ENCODE data around the gene NANOS2. TPM values are rescaled to one million over a fixed set of nuclear protein-coding genes. Genes with fewer than 3 reads are reported as not detected.
"Not testable (repeated sequence)": the region's sequence is repeated elsewhere in the genome, so short reads cannot be mapped to it uniquely, and the experiment has no call there.

Gene NANOS2
- total RNA-seq, 2 experiments from 2014 or later: not detected

DNA sequence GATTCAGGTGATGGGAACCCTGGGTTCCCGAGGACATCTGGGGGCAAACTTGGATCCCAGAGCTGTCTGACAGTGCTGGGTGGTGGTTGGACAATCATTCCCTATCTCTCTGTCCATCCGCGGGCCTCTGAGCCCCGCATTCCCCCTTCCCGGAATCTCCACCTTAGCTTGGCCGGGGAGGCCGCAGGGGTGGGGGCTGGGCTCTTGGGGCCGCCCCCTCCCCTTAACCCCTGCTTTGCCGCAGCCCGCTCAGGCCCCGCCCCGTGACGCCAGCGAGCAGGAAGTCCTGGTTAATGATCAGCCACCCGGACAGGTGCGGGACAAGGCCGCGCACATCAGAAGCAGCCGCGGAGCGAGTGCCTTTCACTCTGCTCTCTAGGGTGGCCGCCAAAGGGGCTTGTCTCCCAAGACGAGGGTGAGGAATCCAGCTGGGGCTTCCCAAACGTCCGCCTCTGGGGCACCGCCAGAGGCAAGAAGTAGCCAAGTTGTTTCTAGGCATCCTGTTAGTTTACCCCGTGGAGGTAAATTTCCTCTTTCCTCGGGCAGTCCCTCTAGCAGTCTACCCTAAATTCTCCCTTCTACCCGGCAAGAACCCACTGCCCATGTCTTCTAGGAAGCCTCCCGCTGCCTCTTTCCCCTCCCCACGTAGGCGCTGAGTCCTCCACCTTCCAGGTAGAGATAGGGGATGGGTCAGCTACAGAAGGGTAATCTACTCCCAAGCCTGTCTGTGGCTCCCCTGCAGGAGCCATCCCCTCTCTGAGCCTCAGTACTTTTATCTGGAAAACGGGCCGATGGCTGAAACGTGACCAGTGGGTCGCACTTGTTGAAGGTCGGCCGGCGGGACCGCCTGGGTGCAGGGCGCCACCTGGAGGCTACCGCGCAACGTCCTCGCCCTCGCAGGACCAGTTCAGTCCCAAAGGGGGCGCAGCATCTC is 31.7 kb downstream of the NANOS2 start:
- ChIA-PET POLR2A (interaction anchor here (0.6 to 0.9 kb wide), 2 partner anchors 18 to 114 kb away, joined by 3 to 17 read pairs; partner anchors contain the start of gene SIX5), CTCF (interaction anchor here (0.5 to 5.2 kb wide), 13 partner anchors 10 to 512 kb away, joined by 3 to 65 read pairs (median 3); partner anchors contain the start of genes FOXA3, QPCTL and SYMPK)

DNA sequence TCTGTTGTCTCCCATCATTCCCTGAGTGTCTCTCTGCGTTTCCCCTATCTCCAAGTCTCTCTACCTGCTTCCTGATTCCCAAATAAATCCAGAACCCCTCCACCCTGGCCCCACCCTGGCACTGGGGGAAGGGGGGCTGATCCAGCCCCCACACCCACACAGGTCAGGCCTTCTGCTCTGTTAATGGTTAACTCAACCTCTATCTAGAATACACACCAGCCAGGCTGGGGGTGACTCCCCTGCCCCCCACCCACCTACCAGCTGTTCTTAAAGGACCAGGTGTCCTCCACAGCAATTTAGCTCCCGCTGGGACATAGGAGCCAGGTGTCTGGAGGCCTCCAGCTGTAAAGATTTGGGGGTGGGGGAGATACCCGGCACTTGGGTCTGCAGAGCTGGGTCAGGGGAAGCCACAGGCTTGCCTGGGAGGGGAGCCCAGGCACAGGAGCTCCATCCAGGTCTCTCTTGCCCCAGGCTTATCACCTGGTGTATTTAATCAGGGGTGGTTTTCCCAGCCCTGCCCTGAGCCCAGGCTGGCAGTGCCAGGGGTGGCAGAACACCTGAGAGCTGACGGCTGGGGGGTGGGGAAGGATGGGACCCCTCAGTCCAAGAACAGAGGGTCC is 32.6 kb downstream of the NANOS2 start:
- POLR2A ChIA-PET: interaction anchor here (0.6 to 0.9 kb wide), 2 partner anchors 17 to 113 kb away, joined by 3 to 17 read pairs; partner anchors contain the start of gene SIX5
- CTCF ChIA-PET: interaction anchor here (0.6 to 5.2 kb wide), 6 partner anchors 17 to 192 kb away, joined by 3 to 65 read pairs (median 4); partner anchors contain the start of genes FOXA3, QPCTL and SYMPK

DNA sequence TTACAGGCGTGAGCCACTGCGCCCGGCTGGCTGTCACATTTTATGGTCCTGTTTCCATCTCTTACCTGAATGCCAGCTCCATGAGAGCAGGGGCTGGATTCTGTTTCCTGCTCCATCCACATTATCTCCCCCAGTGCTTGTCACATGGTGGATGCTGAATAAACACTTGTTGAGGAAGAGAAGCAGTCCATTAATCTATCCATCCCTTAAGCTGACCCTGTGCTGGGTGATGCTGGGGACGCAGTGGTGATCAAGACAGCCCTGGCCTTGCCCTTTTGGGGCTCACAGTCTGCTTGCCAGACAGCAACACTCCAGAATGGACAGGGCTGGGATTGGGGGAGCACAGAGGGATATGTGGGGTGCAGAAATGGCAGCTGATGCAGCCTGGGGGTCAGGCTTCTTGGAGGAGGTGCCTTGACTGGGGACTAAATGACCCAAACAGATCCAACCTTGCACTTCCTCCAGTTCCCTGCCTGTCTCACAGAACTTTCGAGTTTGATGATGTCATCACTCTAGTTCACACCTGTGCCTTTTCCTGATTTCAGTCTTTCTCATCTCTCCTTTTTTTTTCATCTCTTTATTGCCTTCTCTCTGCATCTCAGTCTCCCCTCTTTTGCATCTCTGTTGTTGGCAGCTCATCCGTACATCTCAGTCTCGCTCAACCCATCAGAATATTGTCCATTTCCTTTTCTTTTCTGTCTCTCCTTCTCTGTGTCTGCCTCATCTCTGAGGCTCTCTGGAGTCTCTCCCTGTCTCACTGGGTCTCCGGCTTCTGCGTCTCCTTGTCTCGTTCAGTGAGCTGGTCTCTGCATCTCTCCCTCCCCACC is 33.3 kb downstream of the NANOS2 start:
- ChIA-PET CTCF (interaction anchor here (0.6 to 5.2 kb wide), 4 partner anchors 16 to 191 kb away, joined by 3 to 65 read pairs (median 12); partner anchors contain the start of genes FOXA3 and SYMPK), POLR2A (interaction anchor here (0.7 kb wide), 1 partner anchor 44 kb away, joined by 11 read pairs; no protein-coding TSS in a partner anchor)

DNA sequence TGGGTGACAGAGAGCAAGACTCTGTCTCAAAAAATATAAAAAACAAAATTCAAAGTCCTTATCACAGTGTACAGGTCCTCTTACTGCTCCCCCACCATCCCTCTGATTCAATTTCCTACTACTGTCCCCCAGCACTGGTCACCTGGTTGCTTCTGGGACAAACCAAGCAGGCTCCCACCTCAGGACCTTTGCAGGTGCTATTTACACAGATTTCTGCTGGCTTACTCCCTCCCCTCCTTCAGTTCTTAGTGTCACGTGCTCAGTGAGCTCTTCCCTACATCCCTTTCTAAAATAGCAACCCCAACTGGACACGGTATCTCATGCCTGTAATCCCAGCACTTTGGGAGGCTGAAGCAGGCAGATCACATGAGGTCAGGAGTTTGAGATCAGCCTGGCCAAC is 34.6 kb downstream of the NANOS2 start:
- CTCF ChIA-PET: interaction anchor here (0.6 to 5.2 kb wide), 3 partner anchors 12 to 446 kb away, joined by 4 to 65 read pairs (median 4); partner anchors contain the start of genes FOXA3 and SYMPK
- POLR2A ChIA-PET: no interaction called here

DNA sequence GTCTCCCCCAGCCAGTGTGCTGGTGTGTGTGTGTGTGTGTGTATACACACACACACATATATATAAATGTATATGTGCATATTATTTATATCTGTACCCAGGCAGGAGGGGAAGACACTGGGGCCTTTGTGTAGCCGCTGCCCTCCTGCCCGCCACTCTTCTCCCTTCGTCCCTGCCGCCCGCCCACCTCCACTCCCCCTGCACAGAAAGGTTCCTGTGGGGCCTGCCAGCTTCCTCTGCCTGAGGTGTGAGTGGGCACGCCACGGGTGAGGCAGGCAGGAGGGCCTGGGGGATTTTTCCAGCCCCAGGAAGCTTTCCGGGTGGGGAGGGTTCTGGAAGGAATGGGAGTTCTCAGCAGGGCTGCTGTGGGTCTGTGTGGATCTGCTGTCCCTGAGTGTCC is 35.5 kb downstream of the NANOS2 start:
- ChIA-PET POLR2A (no interaction called here), CTCF (interaction anchor here (5.2 kb wide), 1 partner anchor 14 kb away, joined by 65 read pairs; the partner anchor contains the start of genes FOXA3 and SYMPK)

DNA sequence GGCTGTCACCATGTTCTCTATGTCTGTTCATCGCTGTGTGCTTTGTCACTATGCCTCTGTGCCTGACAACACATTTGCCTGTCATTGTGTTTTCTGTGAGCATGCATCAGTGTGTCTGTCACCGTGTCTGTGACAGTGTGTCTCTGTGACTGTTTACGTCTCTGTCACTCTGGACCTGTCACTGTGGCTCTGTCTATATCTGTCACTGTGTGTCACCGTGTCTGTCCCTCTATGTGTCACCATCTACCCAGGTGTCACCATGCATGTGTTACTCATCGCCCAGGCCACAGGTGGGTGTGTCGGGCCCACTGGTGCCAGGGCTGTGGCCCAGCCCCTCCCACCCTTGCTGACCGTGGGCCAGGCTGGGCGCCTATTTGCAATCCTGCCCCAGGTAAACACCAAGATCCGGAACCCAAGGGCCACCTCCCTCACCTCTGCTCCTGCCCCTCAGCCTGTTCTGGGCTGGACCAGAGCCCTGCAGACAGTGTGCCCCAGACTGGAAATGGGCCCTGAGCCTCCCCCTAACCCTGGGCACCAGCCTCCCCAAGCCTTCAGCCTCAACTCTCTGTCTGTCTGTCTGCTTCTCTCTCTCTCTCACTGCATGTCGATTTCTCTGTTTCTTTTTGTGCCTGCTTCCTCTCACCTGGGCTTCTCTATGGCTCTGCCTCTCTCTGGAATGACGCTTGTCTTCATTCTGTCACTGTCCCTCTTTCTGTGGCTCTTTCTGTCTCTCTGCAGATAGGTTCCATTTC is 36.4 kb downstream of the NANOS2 start:
- ChIA-PET CTCF (no interaction called here), POLR2A (no interaction called here)

DNA sequence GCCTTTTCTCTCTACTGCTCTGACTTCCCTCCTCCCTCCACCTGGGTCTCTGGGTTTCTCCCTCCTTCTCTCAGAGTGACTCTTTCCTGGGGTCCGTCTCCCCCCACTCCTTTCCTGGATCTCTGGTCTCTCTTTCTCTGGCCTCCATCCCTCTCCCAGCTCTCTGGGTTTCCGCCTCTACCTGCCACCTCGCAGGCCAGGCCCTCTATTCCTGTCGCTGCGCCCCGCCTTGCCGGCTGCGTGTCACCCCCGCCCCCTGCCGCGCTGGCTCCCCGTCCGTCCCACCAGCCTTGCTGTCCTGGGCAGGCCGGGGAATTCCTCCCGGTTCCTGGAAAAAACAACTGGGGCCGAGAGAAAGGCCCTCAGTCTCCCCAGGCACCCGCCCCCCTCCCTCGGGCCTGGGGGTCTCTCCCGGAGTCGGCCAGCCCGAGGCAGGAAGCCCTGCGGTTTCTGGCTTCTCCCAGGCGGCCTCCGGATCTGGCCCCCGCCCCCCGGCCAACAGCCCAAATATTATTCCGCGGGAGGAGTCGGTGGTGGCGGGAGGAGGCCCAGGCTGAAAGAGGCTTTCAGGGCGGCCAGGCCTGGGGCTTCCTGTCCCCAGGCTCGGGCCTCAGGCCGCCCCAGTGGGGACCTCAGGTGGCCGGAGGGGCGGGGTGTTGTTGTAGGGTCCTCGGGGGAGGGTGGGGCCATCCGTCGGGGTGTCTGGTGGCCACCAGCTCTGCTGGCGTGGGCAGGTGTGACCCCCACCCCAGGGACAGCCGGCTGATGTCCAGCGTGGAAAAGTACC is 38.0 kb downstream of the NANOS2 start:
- CTCF ChIA-PET: interaction anchor here (0.7 to 1.2 kb wide), 3 partner anchors 9 to 395 kb away, joined by 3 read pairs; no protein-coding TSS in a partner anchor

DNA sequence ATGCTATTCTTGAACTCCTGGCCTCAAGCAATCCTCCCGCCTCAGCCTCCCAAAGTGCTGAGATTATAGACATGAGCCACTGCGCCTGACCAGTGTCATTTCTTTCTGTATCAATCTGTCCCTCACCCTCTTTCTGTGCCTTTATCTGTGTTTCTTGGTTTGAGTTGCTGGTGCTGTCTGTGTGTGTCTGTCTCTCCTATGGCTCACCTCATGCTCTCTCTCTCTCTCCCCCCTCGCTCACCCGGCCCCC is 38.5 kb downstream of the NANOS2 start:
- CTCF ChIA-PET: interaction anchor here (0.7 to 1.2 kb wide), 3 partner anchors 9 to 396 kb away, joined by 3 read pairs; no protein-coding TSS in a partner anchor

More for the DNA sequence above, 38.0 kb downstream of the NANOS2 start:
- POLR2A ChIA-PET: interaction anchor here (0.8 kb wide), 1 partner anchor 10 kb away, joined by 4 read pairs; the partner anchor contains the start of gene IRF2BP1

DNA sequence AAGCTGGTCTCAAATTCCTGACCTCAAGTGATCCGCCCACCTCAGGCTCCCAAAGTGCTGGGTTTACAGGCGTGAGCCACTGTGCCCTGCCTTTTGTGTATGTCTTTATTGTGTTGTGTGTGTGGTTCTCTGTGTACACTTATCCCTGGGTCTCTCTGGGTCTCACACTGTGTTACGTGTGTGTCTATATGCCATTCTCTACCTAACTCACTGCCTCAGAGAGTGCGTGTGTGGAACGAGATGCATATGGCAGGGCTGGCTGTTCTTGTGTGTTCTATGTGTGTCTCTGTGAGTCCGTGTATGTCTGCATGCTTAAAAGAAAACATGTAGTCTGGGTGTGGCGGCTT is 40.0 kb downstream of the NANOS2 start:
- POLR2A ChIA-PET: no interaction called here
- CTCF ChIA-PET: no interaction called here

More for the DNA sequence above, 38.5 kb downstream of the NANOS2 start:
- POLR2A ChIA-PET: no interaction called here

DNA sequence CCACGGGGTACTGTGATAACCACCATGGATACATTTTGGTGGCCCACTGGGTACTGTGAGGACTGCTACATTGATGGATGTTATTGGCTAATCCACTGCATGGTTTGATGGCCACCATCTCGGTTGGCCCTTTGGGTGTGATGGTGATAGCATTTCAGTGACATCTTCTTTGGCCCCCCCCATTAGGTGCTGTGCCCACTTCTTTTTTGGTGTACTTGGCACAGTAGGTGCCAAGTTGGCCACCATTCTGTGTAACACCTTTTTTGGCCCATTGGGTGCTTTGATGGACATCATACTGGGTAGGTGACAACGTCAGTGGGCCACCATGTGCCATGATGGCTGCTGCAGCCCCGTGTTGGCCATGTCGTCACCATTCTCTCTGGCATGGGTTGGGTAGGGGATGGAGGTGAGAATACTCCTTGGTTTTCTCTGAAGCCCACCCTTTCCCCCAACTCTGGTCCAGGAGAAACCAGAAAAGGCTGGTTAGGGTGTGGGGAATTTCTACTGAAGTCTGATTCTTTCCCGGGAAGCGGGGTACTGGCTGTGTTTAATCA is 41.3 kb downstream of the NANOS2 start:
- ChIA-PET POLR2A (no interaction called here), CTCF (interaction anchor here (1.1 to 1.3 kb wide), 2 partner anchors 9 to 10 kb away, joined by 3 to 5 read pairs; no protein-coding TSS in a partner anchor)

DNA sequence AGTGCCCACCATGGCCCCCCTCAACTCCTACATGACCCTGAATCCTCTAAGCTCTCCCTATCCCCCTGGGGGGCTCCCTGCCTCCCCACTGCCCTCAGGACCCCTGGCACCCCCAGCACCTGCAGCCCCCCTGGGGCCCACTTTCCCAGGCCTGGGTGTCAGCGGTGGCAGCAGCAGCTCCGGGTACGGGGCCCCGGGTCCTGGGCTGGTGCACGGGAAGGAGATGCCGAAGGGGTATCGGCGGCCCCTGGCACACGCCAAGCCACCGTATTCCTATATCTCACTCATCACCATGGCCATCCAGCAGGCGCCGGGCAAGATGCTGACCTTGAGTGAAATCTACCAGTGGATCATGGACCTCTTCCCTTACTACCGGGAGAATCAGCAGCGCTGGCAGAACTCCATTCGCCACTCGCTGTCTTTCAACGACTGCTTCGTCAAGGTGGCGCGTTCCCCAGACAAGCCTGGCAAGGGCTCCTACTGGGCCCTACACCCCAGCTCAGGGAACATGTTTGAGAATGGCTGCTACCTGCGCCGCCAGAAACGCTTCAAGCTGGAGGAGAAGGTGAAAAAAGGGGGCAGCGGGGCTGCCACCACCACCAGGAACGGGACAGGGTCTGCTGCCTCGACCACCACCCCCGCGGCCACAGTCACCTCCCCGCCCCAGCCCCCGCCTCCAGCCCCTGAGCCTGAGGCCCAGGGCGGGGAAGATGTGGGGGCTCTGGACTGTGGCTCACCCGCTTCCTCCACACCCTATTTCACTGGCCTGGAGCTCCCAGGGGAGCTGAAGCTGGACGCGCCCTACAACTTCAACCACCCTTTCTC is 42.3 kb downstream of the NANOS2 start:
- POLR2A ChIA-PET: no interaction called here
- CTCF ChIA-PET: interaction anchor here (1.1 to 1.3 kb wide), 3 partner anchors 8 to 11 kb away, joined by 3 to 5 read pairs (median 3); no protein-coding TSS in a partner anchor

DNA sequence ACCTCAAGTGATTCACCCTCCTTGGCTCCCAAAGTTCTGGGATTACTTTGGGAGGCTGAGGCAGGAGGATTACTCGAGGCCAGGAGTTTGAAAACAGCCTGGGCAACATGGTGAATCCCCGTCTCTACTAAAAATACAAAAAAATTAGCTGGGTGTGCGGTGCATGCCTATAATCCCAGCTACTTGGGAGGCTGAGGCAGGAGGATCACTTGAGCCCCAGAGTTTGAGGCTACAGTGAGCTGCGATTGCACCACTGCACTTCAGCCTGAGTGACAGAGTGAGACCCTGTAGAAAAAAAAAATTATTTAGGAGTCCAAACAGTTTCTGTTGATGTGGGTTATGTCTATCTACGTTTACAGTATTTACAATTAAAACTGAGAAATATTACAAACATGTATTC is 43.8 kb downstream of the NANOS2 start:
- ChIA-PET CTCF (no interaction called here), POLR2A (no interaction called here)

DNA sequence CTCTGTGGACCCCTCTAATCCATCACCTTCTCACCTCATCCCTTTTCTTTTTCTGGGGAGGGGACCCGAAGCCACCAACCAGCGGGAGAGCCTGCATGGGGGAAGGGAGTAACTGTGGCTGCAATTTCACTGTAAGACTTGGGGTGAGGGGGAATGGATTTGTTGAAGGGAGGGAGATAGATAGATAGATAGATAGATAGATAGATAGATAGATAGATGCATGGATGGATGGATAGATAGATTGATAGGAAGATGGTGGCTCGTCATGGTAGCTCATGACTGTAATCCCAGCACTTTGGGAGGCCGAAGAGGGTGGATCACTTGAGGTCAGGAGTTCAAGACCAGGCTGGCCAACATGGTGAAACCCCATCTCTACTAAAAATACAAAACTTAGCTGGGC is 47.3 kb downstream of the NANOS2 start:
- CTCF ChIA-PET: interaction anchor here (1.6 to 4.7 kb wide), 2 partner anchors 14 to 50 kb away, joined by 4 to 65 read pairs; no protein-coding TSS in a partner anchor
- POLR2A ChIA-PET: not testable (repeated sequence)

DNA sequence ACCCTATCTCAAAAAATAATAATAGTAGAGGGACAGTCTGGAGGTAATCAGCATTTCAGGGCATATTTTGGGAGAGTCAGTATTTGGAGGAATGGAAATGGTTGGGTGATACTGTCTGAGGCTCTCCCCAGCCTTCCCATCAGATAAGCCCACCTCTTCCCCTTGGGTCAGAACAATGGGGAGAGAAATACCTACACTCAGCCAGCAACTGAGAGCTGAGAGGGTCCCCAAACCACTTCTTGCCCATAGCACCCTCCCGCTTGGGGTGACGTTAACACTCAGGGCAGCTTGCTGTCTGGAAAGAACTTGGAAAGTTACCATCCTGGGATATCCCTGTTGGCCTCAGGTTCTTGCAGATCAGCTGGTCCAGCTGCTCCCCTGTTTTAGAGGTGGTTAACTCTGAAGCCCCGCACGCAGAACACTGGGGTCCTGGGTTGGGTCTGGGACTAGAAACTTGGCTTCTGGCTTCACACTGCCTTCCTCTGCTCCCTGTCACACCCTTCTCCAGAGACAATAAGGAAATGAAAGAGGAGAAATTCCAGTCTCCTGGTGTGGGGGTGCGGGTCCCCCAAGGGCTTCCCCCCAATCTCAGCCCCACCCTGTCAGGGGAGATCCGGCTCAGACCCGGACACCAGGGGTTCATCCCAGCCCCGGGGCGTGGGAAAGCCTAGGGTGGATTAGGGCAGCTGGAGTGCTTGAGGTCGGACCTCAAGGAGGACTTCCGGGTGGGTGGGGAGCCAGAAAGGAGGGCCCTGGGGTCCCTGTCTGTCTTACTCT is 48.0 kb downstream of the NANOS2 start:
- ChIA-PET CTCF (interaction anchor here (0.8 to 4.7 kb wide), 3 partner anchors 15 to 50 kb away, joined by 3 to 65 read pairs (median 4); no protein-coding TSS in a partner anchor), POLR2A (no interaction called here)

DNA sequence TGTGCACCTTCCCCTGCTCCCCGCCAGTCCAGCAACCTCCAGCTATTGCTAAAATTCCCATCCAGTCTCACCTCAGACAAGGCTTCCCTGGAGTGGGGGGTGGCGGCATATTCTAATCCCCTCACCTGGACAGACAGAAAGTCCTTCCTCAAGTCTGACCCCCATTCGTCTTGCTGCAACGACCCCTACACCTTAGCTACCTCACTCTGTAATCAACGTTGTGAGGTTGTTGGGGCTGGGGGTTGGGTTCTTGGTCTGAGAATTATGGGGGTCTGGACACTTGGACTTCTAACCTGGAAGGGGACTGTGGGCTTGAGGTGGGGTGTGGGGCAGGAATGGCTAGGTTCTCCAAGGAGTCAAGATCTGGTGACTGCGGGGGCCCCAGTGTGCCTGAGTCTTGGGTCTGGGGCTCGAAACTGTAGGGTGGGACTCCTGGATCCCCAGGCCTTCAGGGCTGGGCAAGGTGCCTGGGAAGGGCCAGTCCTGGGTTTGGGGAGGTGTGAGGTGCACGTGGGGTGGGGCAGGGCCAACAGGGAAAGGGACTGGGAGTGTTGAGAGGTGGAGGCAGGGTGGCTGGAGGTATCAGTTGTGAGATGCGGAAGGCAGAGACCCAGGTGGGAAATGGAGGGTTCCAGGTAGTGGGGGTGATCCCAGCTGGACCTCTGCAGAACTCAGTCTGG is 49.2 kb downstream of the NANOS2 start:
- POLR2A ChIA-PET: interaction anchor here (0.5 to 2.8 kb wide), 2 partner anchors 17 to 20 kb away, joined by 3 to 19 read pairs; partner anchors contain the start of gene IRF2BP1
- CTCF ChIA-PET: interaction anchor here (1.0 to 4.7 kb wide), 7 partner anchors 8 to 65 kb away, joined by 3 to 65 read pairs (median 23); partner anchors contain the start of genes IRF2BP1 and MYPOP
